Endothelial cell of umbilical vein (primary cell): ENCODE results near the gene SCAF11. TPM values are rescaled to one million over a fixed set of nuclear protein-coding genes. Genes with fewer than 3 reads are reported as not detected.

Experiments used
- BruUV-seq: library from RNA; stranded (reverse); fragments of 400-500 nt; replicated peaks from 2 replicates; lab custom pipeline; 2021; lab: Mats Ljungman, UMichigan
- CTCF ChIA-PET: fragments of 300-600, 350-600 bp; sonication (Branson Sonifier 250); formaldehyde crosslinking; loops from one replicate; lab custom pipeline; 2021; ENCODE audit warnings: antibody characterized with exemption, inconsistent platforms; lab: Charles Lee
- POLR2A ChIA-PET: fragments of 300-600, 350-600 bp; sonication (Branson Sonifier 250); formaldehyde crosslinking; loops from one replicate; lab custom pipeline; 2021; ENCODE audit warnings: antibody characterized with exemption, inconsistent platforms; lab: Charles Lee
- DNase-seq: peaks from one replicate; pipeline ENCODE4 v3.0.0-alpha.2; 2011; ENCODE audit warnings: low read depth, low spot score
- FAIRE-seq: peaks from 2 replicates; lab custom pipeline; 2011; peaks lifted over from hg19 to GRCh38; lab: Jason Lieb, UNC
- H2AFZ ChIP-seq: 2 replicates; pipeline ENCODE4 v1.6.0; 2012; ENCODE audit warnings: low read depth, low read length, control low read depth, inconsistent platforms
- H3K27ac ChIP-seq: 2 replicates; pipeline ENCODE4 v1.5.1; 2011; ENCODE audit warnings: low read depth, mild to moderate bottlenecking, control low read depth, low read length, moderate library complexity; ENCODE audit not compliant: insufficient read depth
- H3K27me3 ChIP-seq, 2 experiments: 2 replicates each; pipeline versions ENCODE4 v1.6.0 to v1.6.1; 2011; ENCODE audit warnings: low read length in 2 of 2, mixed read lengths in 1 of 2; ENCODE audit not compliant: control insufficient read depth in 2 of 2, insufficient read depth in 2 of 2
- H3K36me3 ChIP-seq, 2 experiments: 2 replicates in 1 of 2; 3 replicates in 1 of 2; pipeline ENCODE4 v1.5.1; 2011; ENCODE audit warnings: low read length in 2 of 2, mild to moderate bottlenecking in 1 of 2, moderate library complexity in 1 of 2; ENCODE audit not compliant: control insufficient read depth in 2 of 2, insufficient read depth in 2 of 2; ENCODE audit errors: extremely low read depth in 1 of 2
- H3K4me1 ChIP-seq: 3 replicates; pipeline ENCODE4 v1.5.1; 2011; ENCODE audit warnings: mild to moderate bottlenecking, low read length; ENCODE audit not compliant: control insufficient read depth, insufficient read depth; ENCODE audit errors: extremely low read depth
- H3K4me2 ChIP-seq: 2 replicates; pipeline ENCODE4 v1.6.1; 2011; ENCODE audit warnings: low read length, control low read depth, mixed read lengths; ENCODE audit not compliant: insufficient read depth
- H3K4me3 ChIP-seq, 3 experiments: fragments of 200-600 bp in 1 of 3; sonication (generic), shearing (Covaris generic) in 1 of 3; replicated peaks in 1 of 3; 2 replicates each; pipeline ENCODE4 v1.5.1; 2011 to 2016; ENCODE audit warnings: control low read depth in 3 of 3, low read length in 3 of 3, mild to moderate bottlenecking in 2 of 3, inconsistent platforms in 1 of 3, low read depth in 1 of 3, moderate library complexity in 1 of 3; ENCODE audit not compliant: insufficient read depth in 1 of 3
- H3K79me2 ChIP-seq: 2 replicates; pipeline ENCODE4 v1.6.0; 2012; ENCODE audit warnings: low read length, inconsistent platforms; ENCODE audit not compliant: control insufficient read depth, insufficient read depth
- H3K9ac ChIP-seq: replicated peaks from 2 replicates; pipeline ENCODE3; 2011; ENCODE audit warnings: low read length, control low read depth; ENCODE audit not compliant: insufficient read depth; ENCODE audit errors: extremely low read depth
- H3K9me1 ChIP-seq: replicated peaks from 3 replicates; pipeline ENCODE4 v1.6.0; 2011; ENCODE audit warnings: mild to moderate bottlenecking, low read length; ENCODE audit not compliant: control insufficient read depth, insufficient read depth; ENCODE audit errors: extremely low read depth
- H3K9me3 ChIP-seq: replicated peaks from 2 replicates; pipeline ENCODE4 v1.5.1; 2012; ENCODE audit warnings: low read length, inconsistent platforms; ENCODE audit not compliant: control insufficient read depth, insufficient read depth
- H4K20me1 ChIP-seq: replicated peaks from 2 replicates; pipeline ENCODE3; 2011; ENCODE audit warnings: mild to moderate bottlenecking, low read length; ENCODE audit not compliant: control insufficient read depth, insufficient read depth; ENCODE audit errors: extremely low read depth
- EZH2 ChIP-seq: IDR thresholded peaks from 2 replicates; pipeline ENCODE4 v1.6.1; 2012; ENCODE audit warnings: borderline replicate concordance, low read depth, mild to moderate bottlenecking, moderate library complexity, low read length, inconsistent platforms; ENCODE audit not compliant: severe bottlenecking
- FOS ChIP-seq: IDR thresholded peaks from 2 replicates; pipeline ENCODE4 v1.6.1; 2011; ENCODE audit warnings: mild to moderate bottlenecking, low read length, moderate library complexity, borderline replicate concordance; ENCODE audit not compliant: insufficient read depth
- GATA2 ChIP-seq: IDR thresholded peaks from 2 replicates; pipeline ENCODE4 v1.7.0; 2011; ENCODE audit warnings: low read depth, mild to moderate bottlenecking, moderate library complexity, mixed read lengths, low read length; ENCODE audit not compliant: insufficient read length, insufficient read depth
- JUN ChIP-seq: IDR thresholded peaks from 2 replicates; pipeline ENCODE4 v1.6.1; 2011; ENCODE audit warnings: borderline replicate concordance, low read depth; ENCODE audit not compliant: insufficient read length, insufficient read depth
- MYC ChIP-seq: IDR thresholded peaks from one replicate; pipeline ENCODE4 v1.6.1; 2011; ENCODE audit warnings: mild to moderate bottlenecking, low read depth, low read length
- POLR2A ChIP-seq: IDR thresholded peaks from 2 replicates; pipeline ENCODE4 v1.6.1; 2012; ENCODE audit warnings: low read depth, mild to moderate bottlenecking, control low read depth, low read length
- POLR2AphosphoS5 ChIP-seq: IDR thresholded peaks from 2 replicates; pipeline ENCODE4 v1.6.1; 2012; ENCODE audit warnings: low read depth, mild to moderate bottlenecking, control low read depth, low read length, moderate library complexity; ENCODE audit not compliant: insufficient read depth
- dilution Hi-C: fragments of 300-500 bp; cut with MboI; formaldehyde crosslinking; loops from one replicate; pipeline ENCODE4 v1.15.0; 2019; ENCODE audit warnings: low sequenced_read_pairs; ENCODE audit not compliant: extremely low pct_ligation_motif_present
- intact Hi-C: fragments of 100-400 bp; cut with micrococcal nuclease; formaldehyde crosslinking; loops from one replicate; pipeline ENCODE4 v1.10.0; 2022
- polyA plus RNA-seq, 4 experiments: library from polyadenylated mRNA; depleted of rRNA in 3 of 4; stranded (reverse) in 3 of 4; unstranded in 1 of 4; fragments of >200 nt; gene quantifications; 2 replicates each; pipeline versions ENCODE4 v1.2.1 to v1.2.3, GENCODE V29; 2011 to 2012; ENCODE audit warnings: missing spikeins in 1 of 4
- total RNA-seq: library from RNA; stranded (reverse); gene quantifications from 2 replicates; pipeline ENCODE4 v1.2.3, GENCODE V29; 2021
- TF ChIP-seq, protein P1 (sequence below): IDR thresholded peaks from 2 replicates; pipeline ENCODE4 v1.6.1; 2011; ENCODE audit not compliant: insufficient read depth, insufficient read length
- TF ChIP-seq, protein P2 (sequence below), 2 donors: IDR thresholded peaks; 1 replicate in 1 of 2; 2 replicates in 1 of 2; pipeline ENCODE4 v1.5.1; 2011; ENCODE audit warnings: low read length in 2 of 2, mild to moderate bottlenecking in 2 of 2, moderate library complexity in 2 of 2, control low read depth in 1 of 2, inconsistent platforms in 1 of 2, low read depth in 1 of 2; ENCODE audit not compliant: insufficient read depth in 1 of 2; ENCODE audit errors: extremely low read depth in 1 of 2

SCAF11 gene
- total and polyA plus RNA-seq, 2 donors (not counting 3 experiments of a cell fraction or from before 2014, with no cell fraction given), result 20.9 to 109 TPM

DNA sequence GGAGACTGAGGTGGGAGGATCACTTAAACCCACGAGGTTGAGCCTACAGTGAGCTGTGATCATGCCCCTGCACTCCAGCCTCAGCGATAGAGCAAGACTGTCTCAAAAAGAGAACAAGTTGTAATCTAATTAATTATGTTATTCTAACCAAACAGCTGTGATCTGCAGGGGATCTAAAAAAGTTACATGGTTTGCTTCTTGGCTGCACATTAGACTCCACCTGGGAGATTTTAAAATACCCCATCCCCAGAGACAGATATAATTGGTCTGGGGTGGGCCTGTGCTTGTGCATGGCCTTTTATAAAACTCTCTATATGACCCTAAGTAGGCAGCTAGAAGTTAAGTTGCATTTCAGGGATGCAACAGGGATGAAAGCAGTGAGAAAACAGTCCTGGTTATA, 76.7 kb downstream of the SCAF11 start:
- ChIA-PET POLR2A (interaction anchor here (0.6 kb wide), 1 partner anchor 11 kb away, joined by 10 read pairs; no protein-coding TSS in a partner anchor), CTCF (interaction anchor here (1.1 to 1.8 kb wide), 5 partner anchors 9 to 151 kb away, joined by 3 to 8 read pairs (median 3); no protein-coding TSS in a partner anchor)
- H3K36me3 ChIP-seq, result no peaks in the 10 kb centered on the region
- H3K9ac ChIP-seq, result no peak overlapping the region
- no peaks in the 10 kb centered on the region for H3K27me3 ChIP-seq
- no TSS peak for BruUV-seq
- TF ChIP-seq, protein P1, sequence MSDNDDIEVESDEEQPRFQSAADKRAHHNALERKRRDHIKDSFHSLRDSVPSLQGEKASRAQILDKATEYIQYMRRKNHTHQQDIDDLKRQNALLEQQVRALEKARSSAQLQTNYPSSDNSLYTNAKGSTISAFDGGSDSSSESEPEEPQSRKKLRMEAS, result no peak
- no peak for TF ChIP-seq POLR2A
- no peak for TF ChIP-seq POLR2AphosphoS5
- TF ChIP-seq EZH2, result no peak
- no peak for TF ChIP-seq GATA2
- no peak for TF ChIP-seq MYC
- TF ChIP-seq FOS, result no peak
- TF ChIP-seq JUN, result no peak
- TF ChIP-seq, protein P2, sequence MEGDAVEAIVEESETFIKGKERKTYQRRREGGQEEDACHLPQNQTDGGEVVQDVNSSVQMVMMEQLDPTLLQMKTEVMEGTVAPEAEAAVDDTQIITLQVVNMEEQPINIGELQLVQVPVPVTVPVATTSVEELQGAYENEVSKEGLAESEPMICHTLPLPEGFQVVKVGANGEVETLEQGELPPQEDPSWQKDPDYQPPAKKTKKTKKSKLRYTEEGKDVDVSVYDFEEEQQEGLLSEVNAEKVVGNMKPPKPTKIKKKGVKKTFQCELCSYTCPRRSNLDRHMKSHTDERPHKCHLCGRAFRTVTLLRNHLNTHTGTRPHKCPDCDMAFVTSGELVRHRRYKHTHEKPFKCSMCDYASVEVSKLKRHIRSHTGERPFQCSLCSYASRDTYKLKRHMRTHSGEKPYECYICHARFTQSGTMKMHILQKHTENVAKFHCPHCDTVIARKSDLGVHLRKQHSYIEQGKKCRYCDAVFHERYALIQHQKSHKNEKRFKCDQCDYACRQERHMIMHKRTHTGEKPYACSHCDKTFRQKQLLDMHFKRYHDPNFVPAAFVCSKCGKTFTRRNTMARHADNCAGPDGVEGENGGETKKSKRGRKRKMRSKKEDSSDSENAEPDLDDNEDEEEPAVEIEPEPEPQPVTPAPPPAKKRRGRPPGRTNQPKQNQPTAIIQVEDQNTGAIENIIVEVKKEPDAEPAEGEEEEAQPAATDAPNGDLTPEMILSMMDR (IDR thresholded peaks at IDR 0.05; ENCODE audit: extremely low read depth in 1 of 2, insufficient read depth in 1 of 2, low read depth in 1 of 2, low read length in 2 of 2), result no peak
- no peak overlapping the region for H3K4me2 ChIP-seq
- no peak for DNase-seq
- H2AFZ ChIP-seq, result no peak overlapping the region
- H3K27ac ChIP-seq, result no peak overlapping the region
- intact Hi-C loops (no loop called here), dilution Hi-C loops (no loop called here)
- H4K20me1 ChIP-seq, result no peaks in the 10 kb centered on the region
- no peaks in the 10 kb centered on the region for H3K79me2 ChIP-seq
- no peak overlapping the region for H3K4me3 ChIP-seq
- FAIRE-seq, result no peak
- no peaks in the 10 kb centered on the region for H3K9me1 ChIP-seq
- H3K4me1 ChIP-seq, result no peaks in the 10 kb centered on the region
- no peaks in the 10 kb centered on the region for H3K9me3 ChIP-seq
